Measurements from ENCODE around the gene RBM27. TPM values are rescaled to one million over a fixed set of nuclear protein-coding genes. Genes with fewer than 3 reads are reported as not detected.
"Not testable (repeated sequence)": the region's sequence is repeated elsewhere in the genome, so short reads cannot be mapped to it uniquely, and the experiment has no call there.

Gene RBM27
- total RNA-seq = 39.9 TPM

GRCh38 chr5:146203011-146203871 lies at the start of gene RBM27:
TSS of gene RBM27 (plus strand) at chr5:146203605. CDS start at chr5:146203766, 161 bp downstream.
- peak; percentile 98 for DNase-seq

GRCh38 chr5:146158255-146158654 lies 45.1 kb upstream of the RBM27 start:
- no peak for DNase-seq

- no peak for DNase-seq
These were observed 39.0 kb upstream of the RBM27 start for GRCh38 chr5:146164382-146164781.

- DNase-seq = no peak
These were observed 37.9 kb upstream of the RBM27 start for GRCh38 chr5:146165460-146165859.

- no peak for DNase-seq
These were observed 37.5 kb upstream of the RBM27 start for GRCh38 chr5:146165903-146166302.

GRCh38 chr5:146169076-146169475 lies 34.3 kb upstream of the RBM27 start:
- no peak for DNase-seq

GRCh38 chr5:146173049-146173448 lies 30.4 kb upstream of the RBM27 start:
- not testable (repeated sequence) for DNase-seq

- DNase-seq = no peak
These were observed 29.8 kb upstream of the RBM27 start for GRCh38 chr5:146173597-146173996.

GRCh38 chr5:146176805-146177204 lies 26.6 kb upstream of the RBM27 start:
- DNase-seq = no peak

- DNase-seq = no peak
These were observed 23.7 kb upstream of the RBM27 start for GRCh38 chr5:146179696-146180095.

- not testable (repeated sequence) for DNase-seq
These were observed 20.0 kb upstream of the RBM27 start for GRCh38 chr5:146183403-146183802.

GRCh38 chr5:146185161-146185560 lies 18.2 kb upstream of the RBM27 start:
- DNase-seq = no peak

- no peak for DNase-seq
These were observed 15.0 kb upstream of the RBM27 start for GRCh38 chr5:146188358-146188757.

GRCh38 chr5:146192571-146193043 lies 10.8 kb upstream of the RBM27 start:
- DNase-seq = no peak

- DNase-seq = no peak
These were observed 10.1 kb upstream of the RBM27 start for GRCh38 chr5:146193285-146193684.

- not testable (repeated sequence) for DNase-seq
These were observed 8.4 kb upstream of the RBM27 start for GRCh38 chr5:146194997-146195396.

- no peak for DNase-seq
These were observed 6.9 kb upstream of the RBM27 start for GRCh38 chr5:146196459-146197048.

- DNase-seq = no peak
These were observed 4.1 kb upstream of the RBM27 start for GRCh38 chr5:146199176-146199815.

GRCh38 chr5:146201795-146202194 lies 1.6 kb upstream of the RBM27 start:
- DNase-seq = not testable (repeated sequence)

- no peak for DNase-seq
These were observed 427 bp downstream of the RBM27 start for GRCh38 chr5:146203872-146204192.

- DNase-seq = no peak
These were observed 2.2 kb downstream of the RBM27 start for GRCh38 chr5:146205499-146206202.

- DNase-seq = no peak
These were observed 2.9 kb downstream of the RBM27 start for GRCh38 chr5:146206257-146206656.

Data from occipital lobe (tissue), 2 donors.